Esophagus squamous epithelium (tissue), 5 donors: ENCODE measurements around the gene R3HDM4. TPM values are rescaled to one million over a fixed set of nuclear protein-coding genes. Genes with fewer than 3 reads are reported as not detected.

Source experiments
- DNase-seq: peaks from one replicate; lab custom pipeline; 2025; lab: John Stamatoyannopoulos, UW
- H3K27ac ChIP-seq, 4 donors: fragments of 200-600 bp; sonication (generic); one replicate each; pipeline ENCODE4 v1.5.1; 2016 to 2019; ENCODE audit warnings: mild to moderate bottlenecking in 1 of 4
- H3K27me3 ChIP-seq, 4 donors: fragments of 200-600 bp; sonication (generic); 1 replicate in 3 of 4; 2 replicates in 1 of 4; pipeline versions ENCODE4 v1.5.1 to v1.6.0; 2017 to 2021; ENCODE audit warnings: antibody characterized with exemption in 1 of 4
- H3K36me3 ChIP-seq, 3 donors: fragments of 200-600 bp; sonication (generic); one replicate each; pipeline ENCODE4 v1.5.1; 2016 to 2019
- H3K4me1 ChIP-seq, 3 donors: fragments of 200-600 bp; sonication (generic); one replicate each; pipeline ENCODE4 v1.5.1; 2017 to 2019
- H3K4me3 ChIP-seq, 4 donors: fragments of 200-600 bp; sonication (generic); 1 replicate in 3 of 4; 2 replicates in 1 of 4; pipeline ENCODE4 v1.5.1; 2016 to 2019; ENCODE audit warnings: mild to moderate bottlenecking in 2 of 4, moderate library complexity in 1 of 4
- H3K9me3 ChIP-seq, 3 donors: fragments of 200-600 bp; sonication (generic); one replicate each; pipeline ENCODE4 v1.5.1; 2016 to 2019
- CTCF ChIP-seq, 6 experiments: fragments of 450-650 bp in 4 of 6; fragments of 200-600 bp in 2 of 6; sonication (generic) in 2 of 6; IDR thresholded peaks; one replicate each; pipeline ENCODE4 v1.5.1; 2016 to 2019; ENCODE audit warnings: antibody characterized with exemption in 6 of 6, mild to moderate bottlenecking in 4 of 6, moderate library complexity in 4 of 6
- POLR2A ChIP-seq, 4 donors: fragments of 450-650 bp; IDR thresholded peaks; one replicate each; pipeline ENCODE4 v1.6.1; 2017; ENCODE audit warnings: antibody characterized with exemption in 4 of 4, mild to moderate bottlenecking in 4 of 4, moderate library complexity in 3 of 4
- WGBS, 2 donors: methylation state at CpG; one replicate each; pipeline ENCODE4 v1.1.5; 2018; 5-methylcytosine and 5-hydroxymethylcytosine counted together
- intact Hi-C: fragments of 100-400 bp; cut with DNase I; formaldehyde crosslinking; loops from one replicate; pipeline ENCODE4 v1.15.0; 2022
- total RNA-seq, 4 donors: library from RNA; depleted of rRNA; stranded (reverse); fragments of >200 nt; gene quantifications; one replicate each; pipeline ENCODE4 v1.1.0, GENCODE V29; 2016
- donor health status: DM: yes; HTN: yes; CAD: no.

The R3HDM4 gene
- total RNA-seq, 4 donors from 2014 or later: 42.9 to 83.7 (median 62.4) TPM

DNA sequence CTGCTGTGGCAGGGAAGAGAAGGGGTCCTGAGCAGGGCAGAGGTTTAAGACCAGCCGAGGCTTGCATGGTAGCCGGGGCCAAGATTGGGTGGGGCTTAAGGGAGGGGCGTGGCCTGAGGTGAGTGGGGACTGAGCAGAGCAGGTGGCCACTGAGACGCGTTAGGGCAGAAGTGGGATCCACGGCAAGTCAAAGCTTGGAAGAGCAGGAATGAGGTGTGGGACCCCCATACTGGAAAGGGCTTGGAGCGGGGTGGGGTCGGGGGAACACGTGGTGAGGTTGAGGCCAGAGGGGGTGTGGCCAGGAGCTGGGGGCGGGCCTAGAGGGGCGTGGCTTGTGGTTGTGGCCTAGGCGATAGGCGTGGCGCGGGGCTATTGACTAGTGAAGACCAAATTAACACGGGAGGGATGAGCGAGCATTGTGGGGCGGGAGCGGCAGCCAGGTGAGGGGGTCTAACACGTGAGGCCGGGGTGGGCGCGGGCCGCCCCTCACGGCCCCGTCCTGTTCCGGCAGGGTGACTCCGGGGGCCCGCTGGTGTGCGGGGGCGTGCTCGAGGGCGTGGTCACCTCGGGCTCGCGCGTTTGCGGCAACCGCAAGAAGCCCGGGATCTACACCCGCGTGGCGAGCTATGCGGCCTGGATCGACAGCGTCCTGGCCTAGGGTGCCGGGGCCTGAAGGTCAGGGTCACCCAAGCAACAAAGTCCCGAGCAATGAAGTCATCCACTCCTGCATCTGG lies 50.3 kb downstream of the R3HDM4 start:
- 29 to 30% methylated on average over 10 to 23 of the region's 48 CpGs for WGBS, 2 donors

GRCh38 chr19:861756-862580 lies 51.1 kb downstream of the R3HDM4 start:
- Histone ChIP-seq H3K27ac (peak overlapping the region in 2 of 4 donors; percentile 4 to 25), H3K4me3 (peak overlapping the region in 2 of 4 donors; percentile 7 to 26), H3K27me3 (peaks cover 0 to 55% (median 0%) of the 10 kb centered on the region in 4 donors), H3K36me3 (peaks cover 0 to under 1% (median 0%) of the 10 kb centered on the region in 3 donors), H3K4me1 (peaks cover 9 to 58% (median 33%) of the 10 kb centered on the region in 3 donors), H3K9me3 (no peaks in the 10 kb centered on the region)
- intact Hi-C loops: loop anchor here (5.0 kb wide), 1 partner anchor 60 kb away; no protein-coding TSS in a partner anchor
- no peak for TF ChIP-seq POLR2A (IDR thresholded peaks at IDR 0.05)
- TF ChIP-seq CTCF (IDR thresholded peaks at IDR 0.05): peak in 1 of 6 experiments; percentile 41
- no peak for DNase-seq
- WGBS, 2 donors: 7 to 9% methylated on average over 12 to 14 of the region's 60 CpGs

More for the DNA sequence above, 50.3 kb downstream of the R3HDM4 start:
- Histone ChIP-seq H3K4me1 (peaks cover 9 to 58% (median 33%) of the 10 kb centered on the region in 3 donors), H3K27ac (peak overlapping the region in 2 of 4 donors; percentile 4 to 16), H3K9me3 (no peaks in the 10 kb centered on the region), H3K4me3 (peak overlapping the region in 2 of 4 donors; percentile 26 to 27), H3K27me3 (peaks cover 0 to 50% (median 0%) of the 10 kb centered on the region in 4 donors), H3K36me3 (peaks cover 0 to 8% (median 5%) of the 10 kb centered on the region in 3 donors)
- TF ChIP-seq CTCF (IDR thresholded peaks at IDR 0.05) (no peak), POLR2A (IDR thresholded peaks at IDR 0.05) (no peak)
- no peak for DNase-seq
- intact Hi-C loops: loop anchor here (5.0 kb wide), 1 partner anchor 60 kb away; no protein-coding TSS in a partner anchor

- H3K27ac ChIP-seq: peak overlapping the region in 1 of 4 donors; percentile 80
- H3K9me3 ChIP-seq: no peaks in the 10 kb centered on the region
- TF ChIP-seq CTCF (IDR thresholded peaks at IDR 0.05): no peak
- no peak for TF ChIP-seq POLR2A (IDR thresholded peaks at IDR 0.05)
- peaks cover 9 to 58% (median 33%) of the 10 kb centered on the region in 3 donors for H3K4me1 ChIP-seq
- no peaks in the 10 kb centered on the region for H3K36me3 ChIP-seq
- H3K4me3 ChIP-seq: peak overlapping the region; percentile 32 to 75 (median 46)
- WGBS, 2 donors: 34 to 64% methylated on average over 5 to 7 of the region's 35 CpGs
- H3K27me3 ChIP-seq: peaks cover 0 to 55% (median 0%) of the 10 kb centered on the region in 4 donors
- intact Hi-C loops: loop anchor here (5.0 kb wide), 1 partner anchor 61 kb away; no protein-coding TSS in a partner anchor
- no peak for DNase-seq
Measured at GRCh38 chr19:861141-861755, 51.8 kb downstream of the R3HDM4 start.

DNA sequence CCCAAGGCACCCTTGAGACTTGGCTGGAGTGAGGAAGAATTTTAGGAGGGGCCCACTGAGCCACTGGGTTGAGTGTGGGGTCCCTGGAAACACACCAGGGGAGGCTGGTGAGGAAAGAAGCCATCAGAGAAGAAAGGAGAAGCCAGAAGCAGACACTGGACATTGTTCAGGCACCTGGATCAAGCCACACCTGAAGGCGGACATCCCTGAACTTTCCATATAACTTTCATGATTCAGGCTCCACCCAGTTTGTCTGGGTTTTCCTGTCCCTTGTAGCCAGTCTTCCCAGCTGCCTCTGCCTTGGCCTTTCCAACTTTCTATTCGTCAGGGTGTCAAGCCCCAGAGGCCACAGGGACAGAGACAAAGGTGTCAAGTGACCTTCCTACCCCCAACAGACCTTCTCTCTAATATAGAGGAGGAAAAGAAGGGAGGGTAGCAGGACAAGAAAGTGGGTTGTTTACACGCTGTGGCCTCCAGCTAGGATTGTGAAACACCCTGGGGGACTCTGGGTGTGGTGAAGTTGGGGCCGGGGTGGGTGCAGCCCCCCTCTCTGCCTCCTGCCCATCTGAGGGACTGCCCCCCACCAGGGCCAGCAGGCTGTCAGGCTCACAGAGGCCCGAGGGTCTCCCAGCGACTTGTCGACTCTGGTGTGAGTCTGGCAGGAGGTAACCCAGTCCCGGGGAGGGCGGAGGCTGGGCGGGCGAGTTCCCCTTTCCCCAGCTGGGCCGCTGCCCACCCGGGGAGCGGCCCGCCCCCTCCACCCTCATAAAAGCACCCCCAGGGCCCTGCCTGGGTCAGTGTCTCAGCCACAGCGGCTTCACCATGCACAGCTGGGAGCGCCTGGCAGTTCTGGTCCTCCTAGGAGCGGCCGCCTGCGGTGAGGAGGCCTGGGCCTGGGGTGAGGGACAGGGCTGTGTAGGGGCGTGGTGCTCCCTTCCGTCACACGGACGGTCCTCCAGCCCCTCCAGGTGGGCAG lies 53.9 kb downstream of the R3HDM4 start, which contains the start of gene CFD:
TSS of gene CFD (plus strand) at position 797 of the 976 bp plus-strand sequence. CDS start at position 823, 26 bp downstream.
- peaks cover 0 to 71% (median 0%) of the 10 kb centered on the region in 4 donors for H3K27me3 ChIP-seq
- no peaks in the 10 kb centered on the region for H3K36me3 ChIP-seq
- H3K4me3 ChIP-seq: peak within 1 kb of the TSS; percentile 32 to 75 (median 46)
- DNase-seq: no peak
- peaks cover 9 to 57% (median 33%) of the 10 kb centered on the region in 3 donors for H3K4me1 ChIP-seq
- TF ChIP-seq CTCF (IDR thresholded peaks at IDR 0.05) (no peak), POLR2A (IDR thresholded peaks at IDR 0.05) (peak in 2 of 4 donors; percentile 53 to 71)
- H3K9me3 ChIP-seq: no peaks in the 10 kb centered on the region
- 25 to 55% methylated on average over 4 to 12 of the region's 24 CpGs for WGBS, 2 donors
- peak within 1 kb of the TSS; percentile 47 to 82 (median 76) for H3K27ac ChIP-seq
- intact Hi-C loops: loop anchor here (10.0 kb wide), 2 partner anchors 84 to 126 kb away; partner anchors contain the start of gene WDR18
